T-helper 1 cell treated with Interleukin-12 subunit alpha and Interleukin-12 subunit beta and Interleukin-4 antibody, amounts not matched to agents 30 μg/mL and 1 μg/mL, for 36 hours (primary cell): ENCODE data around the gene IL20RA.
"Not testable (repeated sequence)": the region's sequence is repeated elsewhere in the genome, so short reads cannot be mapped to it uniquely, and the experiment has no call there.

Experiments
- H3K27ac Mint-ChIP-seq: one replicate; pipeline ENCODE4 v1.8.0; 2021; ENCODE audit warnings: mild to moderate bottlenecking, mixed read lengths
- H3K27me3 Mint-ChIP-seq: one replicate; pipeline ENCODE4 v1.8.0; 2021; ENCODE audit warnings: low read depth, mixed read lengths
- H3K36me3 Mint-ChIP-seq: one replicate; pipeline ENCODE4 v1.8.0; 2021; ENCODE audit warnings: low read depth, mixed read lengths
- H3K4me1 Mint-ChIP-seq: one replicate; pipeline ENCODE4 v1.8.0; 2021; ENCODE audit warnings: low read depth, mixed read lengths
- H3K4me3 Mint-ChIP-seq: one replicate; pipeline ENCODE4 v1.8.0; 2021; ENCODE audit warnings: mild to moderate bottlenecking, moderate library complexity, mixed read lengths
- H3K9me3 Mint-ChIP-seq: one replicate; pipeline ENCODE4 v1.8.0; 2021; ENCODE audit warnings: mixed read lengths

IL20RA gene

GRCh38 chr6:136982928-136983327, 61.8 kb downstream of the IL20RA start:
- peaks cover 50% of the 10 kb centered on the region for H3K27me3 Mint-ChIP-seq
- H3K4me3 Mint-ChIP-seq = no peak overlapping the region
- H3K9me3 Mint-ChIP-seq = no peaks in the 10 kb centered on the region
- no peaks in the 10 kb centered on the region for H3K4me1 Mint-ChIP-seq
- no peaks in the 10 kb centered on the region for H3K36me3 Mint-ChIP-seq
- H3K27ac Mint-ChIP-seq = no peak overlapping the region

DNA sequence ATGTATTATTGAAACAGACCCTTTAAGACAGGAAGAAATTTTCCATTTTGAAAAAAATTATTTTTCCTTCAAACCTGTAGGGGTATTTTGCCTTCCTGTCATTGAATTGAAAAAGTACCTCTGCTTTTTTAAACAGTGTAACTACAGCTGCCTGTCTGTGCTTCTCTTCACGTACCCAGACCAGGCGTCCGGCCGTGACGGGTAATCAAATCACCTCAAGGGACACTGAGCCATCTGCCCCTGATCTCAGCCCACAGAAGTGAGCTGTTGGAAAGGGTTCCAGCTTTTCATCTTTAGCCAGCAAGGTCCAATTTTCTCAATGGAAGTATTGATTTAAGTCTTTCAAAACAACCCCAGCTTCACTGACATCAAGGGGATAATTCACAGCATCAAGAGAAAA, 64.7 kb downstream of the IL20RA start:
- no peak overlapping the region for H3K4me3 Mint-ChIP-seq
- H3K9me3 Mint-ChIP-seq = no peaks in the 10 kb centered on the region
- H3K4me1 Mint-ChIP-seq = no peaks in the 10 kb centered on the region
- H3K27ac Mint-ChIP-seq = no peak overlapping the region
- peaks cover 40% of the 10 kb centered on the region for H3K27me3 Mint-ChIP-seq
- no peaks in the 10 kb centered on the region for H3K36me3 Mint-ChIP-seq

GRCh38 chr6:136979206-136979605, 65.6 kb downstream of the IL20RA start:
- no peaks in the 10 kb centered on the region for H3K4me1 Mint-ChIP-seq
- H3K4me3 Mint-ChIP-seq = no peak overlapping the region
- H3K27ac Mint-ChIP-seq = no peak overlapping the region
- peaks cover 35% of the 10 kb centered on the region for H3K27me3 Mint-ChIP-seq
- no peaks in the 10 kb centered on the region for H3K36me3 Mint-ChIP-seq
- no peaks in the 10 kb centered on the region for H3K9me3 Mint-ChIP-seq

GRCh38 chr6:136977075-136977474, 67.7 kb downstream of the IL20RA start:
- no peaks in the 10 kb centered on the region for H3K9me3 Mint-ChIP-seq
- no peak overlapping the region for H3K4me3 Mint-ChIP-seq
- no peaks in the 10 kb centered on the region for H3K36me3 Mint-ChIP-seq
- H3K4me1 Mint-ChIP-seq = no peaks in the 10 kb centered on the region
- H3K27me3 Mint-ChIP-seq = peaks cover 26% of the 10 kb centered on the region
- H3K27ac Mint-ChIP-seq = no peak overlapping the region

DNA sequence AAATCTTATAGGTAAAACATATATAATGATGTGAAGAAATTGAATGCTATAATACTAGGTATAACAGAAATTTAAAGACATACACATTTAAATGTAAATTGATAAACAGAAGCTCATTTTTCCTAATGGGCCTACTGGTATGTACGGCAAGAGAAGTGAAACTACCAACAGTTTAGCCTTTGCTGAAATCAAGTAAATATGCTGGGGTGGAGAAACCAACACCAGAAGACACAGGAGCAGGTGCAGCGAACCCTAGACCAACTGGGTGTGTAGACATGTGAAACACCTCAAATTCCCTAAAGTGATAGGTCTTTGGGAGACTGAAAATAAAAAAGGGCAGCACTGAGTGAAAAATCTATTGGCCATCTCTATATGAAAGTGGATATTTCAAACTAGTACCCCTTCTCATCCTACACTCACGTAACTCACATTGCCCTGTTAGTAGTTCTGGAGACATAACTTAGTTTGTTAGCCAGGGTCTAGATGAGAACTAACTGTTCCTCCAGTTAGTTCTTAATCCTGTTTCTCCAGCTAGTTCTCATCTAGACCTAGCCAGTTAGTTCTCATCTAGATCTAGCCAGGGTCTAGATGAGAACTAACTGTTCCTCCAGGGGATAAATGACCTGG, 69.6 kb downstream of the IL20RA start:
- H3K27ac Mint-ChIP-seq = no peak overlapping the region
- no peak overlapping the region for H3K4me3 Mint-ChIP-seq
- H3K4me1 Mint-ChIP-seq = no peaks in the 10 kb centered on the region
- no peaks in the 10 kb centered on the region for H3K9me3 Mint-ChIP-seq
- no peaks in the 10 kb centered on the region for H3K36me3 Mint-ChIP-seq
- peaks cover 23% of the 10 kb centered on the region for H3K27me3 Mint-ChIP-seq

GRCh38 chr6:136973781-136974180, 71.0 kb downstream of the IL20RA start:
- H3K36me3 Mint-ChIP-seq, H3K4me1 Mint-ChIP-seq: not testable (repeated sequence)
- H3K27me3 Mint-ChIP-seq = peaks cover 21% of the 10 kb centered on the region

GRCh38 chr6:136971609-136972008, 73.2 kb downstream of the IL20RA start:
- no peak overlapping the region for H3K4me3 Mint-ChIP-seq
- H3K36me3 Mint-ChIP-seq = no peaks in the 10 kb centered on the region
- H3K4me1 Mint-ChIP-seq = peaks cover 5% of the 10 kb centered on the region
- no peak overlapping the region for H3K27ac Mint-ChIP-seq
- no peaks in the 10 kb centered on the region for H3K9me3 Mint-ChIP-seq
- H3K27me3 Mint-ChIP-seq = peaks cover 33% of the 10 kb centered on the region

More at GRCh38 chr6:136973781-136974180, 71.0 kb downstream of the IL20RA start:
- H3K27ac Mint-ChIP-seq, H3K4me3 Mint-ChIP-seq, H3K9me3 Mint-ChIP-seq: not testable (repeated sequence)

GRCh38 chr6:136969930-136970329, 74.8 kb downstream of the IL20RA start:
- no peak overlapping the region for H3K4me3 Mint-ChIP-seq
- H3K9me3 Mint-ChIP-seq = no peaks in the 10 kb centered on the region
- H3K27me3 Mint-ChIP-seq = peaks cover 44% of the 10 kb centered on the region
- no peaks in the 10 kb centered on the region for H3K36me3 Mint-ChIP-seq
- peaks cover 5% of the 10 kb centered on the region for H3K4me1 Mint-ChIP-seq
- H3K27ac Mint-ChIP-seq = no peak overlapping the region

- Mint-ChIP-seq H3K27ac (no peak overlapping the region), H3K9me3 (no peaks in the 10 kb centered on the region), H3K4me1 (peaks cover 5% of the 10 kb centered on the region), H3K27me3 (peaks cover 45% of the 10 kb centered on the region), H3K36me3 (no peaks in the 10 kb centered on the region), H3K4me3 (no peak overlapping the region)
Measured at GRCh38 chr6:136969433-136969832, 75.3 kb downstream of the IL20RA start.

DNA sequence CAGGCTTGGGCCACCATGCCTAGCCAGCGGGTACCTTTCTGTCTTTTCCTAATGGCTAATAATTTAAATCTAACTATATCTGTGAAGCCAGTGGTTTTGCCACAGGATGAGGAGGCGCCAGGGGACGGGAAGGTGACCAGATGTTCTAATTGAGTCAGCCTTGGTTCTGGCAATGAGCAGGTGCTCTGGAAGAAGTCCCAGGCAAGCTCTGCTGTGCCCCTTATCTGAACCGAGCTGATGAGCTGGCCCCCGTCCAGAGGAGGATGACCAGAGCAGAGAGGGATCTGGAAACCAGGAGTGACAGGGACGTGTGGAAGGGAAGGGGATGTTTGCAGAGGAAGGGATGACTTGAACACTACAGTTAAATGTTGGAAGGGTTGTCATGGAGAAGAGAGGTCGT, 75.9 kb downstream of the IL20RA start:
- no peak overlapping the region for H3K4me3 Mint-ChIP-seq
- H3K4me1 Mint-ChIP-seq = peaks cover 5% of the 10 kb centered on the region
- H3K27me3 Mint-ChIP-seq = peaks cover 48% of the 10 kb centered on the region
- H3K9me3 Mint-ChIP-seq = no peaks in the 10 kb centered on the region
- H3K27ac Mint-ChIP-seq = no peak overlapping the region
- no peaks in the 10 kb centered on the region for H3K36me3 Mint-ChIP-seq

DNA sequence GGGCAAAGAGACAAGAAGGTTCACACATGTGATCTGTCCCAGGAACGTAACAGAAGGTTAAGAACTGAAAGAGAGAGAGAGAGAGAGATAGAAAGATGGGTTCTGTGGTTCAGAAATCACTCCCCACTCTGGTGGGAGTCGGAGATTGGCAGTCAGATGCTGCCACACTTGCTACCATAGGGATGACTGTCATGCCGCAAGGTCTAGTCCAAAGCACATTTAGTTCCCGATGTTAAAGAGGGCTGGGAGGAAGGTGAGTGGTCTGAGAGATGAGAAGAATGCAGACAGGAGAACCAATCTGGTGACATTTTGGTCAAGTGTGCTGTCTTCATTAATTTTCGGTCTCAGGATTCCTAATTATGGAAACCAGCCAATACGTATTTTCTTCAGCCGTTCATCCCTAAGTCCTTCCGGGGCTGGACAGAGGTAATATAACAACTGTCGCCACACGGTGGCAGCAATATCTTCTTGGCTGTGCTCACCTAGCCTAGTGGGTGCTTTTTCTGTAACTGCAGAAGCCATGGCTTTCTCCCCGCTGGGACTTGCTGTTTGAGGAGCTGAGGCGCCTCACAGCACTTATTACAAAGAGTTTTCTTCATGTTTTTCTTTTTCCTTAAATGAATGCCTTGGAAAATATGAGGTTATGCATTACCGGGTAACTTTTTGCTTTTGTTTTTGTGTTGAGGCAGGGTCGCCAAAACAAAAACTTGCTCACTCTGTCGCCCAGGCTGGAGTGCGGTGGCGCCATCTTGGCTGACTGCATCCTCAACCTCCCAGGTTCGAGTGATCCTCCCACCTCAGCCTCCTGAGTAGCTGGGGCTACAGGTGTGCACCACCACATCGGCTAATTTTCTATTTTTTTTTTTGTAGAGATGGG, 76.7 kb downstream of the IL20RA start:
- H3K27ac Mint-ChIP-seq = no peak overlapping the region
- H3K9me3 Mint-ChIP-seq = no peaks in the 10 kb centered on the region
- H3K4me3 Mint-ChIP-seq = no peak overlapping the region
- H3K27me3 Mint-ChIP-seq = peaks cover 51% of the 10 kb centered on the region
- peaks cover 5% of the 10 kb centered on the region for H3K4me1 Mint-ChIP-seq
- H3K36me3 Mint-ChIP-seq = no peaks in the 10 kb centered on the region

DNA sequence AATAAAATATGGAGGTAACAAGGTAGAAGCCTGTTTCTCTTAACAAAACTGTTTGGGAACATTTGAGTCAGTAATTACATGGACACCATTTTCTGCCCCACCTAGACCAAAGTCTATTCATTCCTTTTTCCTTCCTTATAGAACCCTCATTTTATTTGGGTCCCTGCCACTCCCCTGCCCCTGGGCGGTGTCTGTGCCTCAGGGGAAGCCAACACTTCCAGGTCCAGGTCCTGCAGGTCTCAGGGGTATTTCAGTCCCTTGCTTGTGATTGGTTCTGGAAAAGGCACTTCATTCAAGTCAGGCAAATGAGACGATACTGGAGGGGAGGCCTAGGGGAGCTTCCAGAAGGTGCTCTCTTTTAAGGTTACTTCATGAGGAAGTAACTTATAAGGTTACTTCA, 80.4 kb downstream of the IL20RA start:
- H3K36me3 Mint-ChIP-seq = no peaks in the 10 kb centered on the region
- H3K9me3 Mint-ChIP-seq = no peaks in the 10 kb centered on the region
- H3K27me3 Mint-ChIP-seq = peaks cover 48% of the 10 kb centered on the region

DNA sequence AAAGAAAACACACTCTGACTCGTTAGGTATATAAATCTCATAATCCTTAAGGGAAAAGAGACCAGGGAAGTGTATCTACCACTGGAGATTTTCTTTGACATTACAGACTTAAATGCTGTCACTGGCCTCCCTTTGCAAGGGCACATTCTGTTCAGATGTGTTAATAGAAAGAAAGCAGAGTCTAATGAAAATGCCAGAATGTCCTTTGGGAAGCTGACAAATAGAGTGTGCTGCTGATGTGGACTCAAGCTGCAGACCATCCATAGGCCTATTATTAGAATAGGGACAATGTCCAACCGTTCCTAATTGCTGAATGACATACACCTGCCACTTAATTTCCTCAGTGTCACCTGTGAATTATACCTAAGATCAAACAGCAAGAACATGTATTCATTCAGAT, 81.5 kb downstream of the IL20RA start:
- Mint-ChIP-seq H3K27me3 (peaks cover 44% of the 10 kb centered on the region), H3K4me1 (peaks cover 5% of the 10 kb centered on the region), H3K4me3 (no peak overlapping the region), H3K27ac (no peak overlapping the region), H3K9me3 (no peaks in the 10 kb centered on the region), H3K36me3 (no peaks in the 10 kb centered on the region)

More for the DNA sequence above, 80.4 kb downstream of the IL20RA start:
- Mint-ChIP-seq H3K27ac (no peak overlapping the region), H3K4me3 (no peak overlapping the region), H3K4me1 (peaks cover 5% of the 10 kb centered on the region)

DNA sequence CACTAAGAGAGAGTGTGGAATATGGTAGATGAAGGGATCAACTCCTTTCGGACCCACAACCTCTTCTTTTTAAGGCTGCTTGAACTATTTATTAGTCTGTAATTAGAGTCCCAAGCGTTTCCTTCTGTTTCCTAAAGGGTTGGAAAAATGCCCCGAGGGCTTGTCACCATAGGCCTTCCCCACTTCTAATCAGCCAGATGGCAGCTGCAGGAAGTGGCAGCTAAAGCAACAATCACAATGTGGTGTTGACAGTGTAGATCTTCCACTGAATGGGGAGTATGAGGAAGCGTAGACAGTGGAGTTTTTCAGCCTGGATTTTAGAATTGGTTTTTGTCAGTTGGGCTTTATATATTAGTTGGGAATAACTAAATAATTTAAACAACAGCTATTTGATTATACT, 82.1 kb downstream of the IL20RA start:
- Mint-ChIP-seq H3K36me3 (no peaks in the 10 kb centered on the region), H3K27ac (no peak overlapping the region), H3K4me1 (peaks cover 1% of the 10 kb centered on the region), H3K4me3 (no peak overlapping the region), H3K9me3 (no peaks in the 10 kb centered on the region), H3K27me3 (peaks cover 38% of the 10 kb centered on the region)

DNA sequence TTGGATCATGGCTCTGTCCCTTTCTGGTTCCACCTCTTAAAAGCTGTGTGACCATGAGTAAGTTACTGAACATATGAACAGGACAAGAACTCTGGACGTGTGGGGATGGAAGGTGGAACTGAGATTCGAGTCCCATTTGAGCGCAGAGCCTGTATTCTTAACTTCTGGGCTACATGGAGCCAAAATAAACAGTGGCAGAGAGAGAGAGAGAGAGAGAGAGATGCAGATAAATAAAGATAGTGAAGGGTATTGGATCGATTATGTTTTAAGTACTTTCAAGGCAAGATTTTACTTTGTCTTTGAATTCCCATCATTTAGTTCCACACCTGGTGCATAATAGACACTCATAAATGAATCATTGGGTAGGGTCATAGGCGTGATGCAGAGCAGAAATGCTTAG, 82.9 kb downstream of the IL20RA start:
- Mint-ChIP-seq H3K27me3 (peaks cover 33% of the 10 kb centered on the region), H3K4me3 (no peak overlapping the region), H3K9me3 (no peaks in the 10 kb centered on the region), H3K27ac (no peak overlapping the region), H3K4me1 (peaks cover 4% of the 10 kb centered on the region), H3K36me3 (no peaks in the 10 kb centered on the region)
